IMR-90 (cell line): ENCODE data around the gene CCNK. TPM values are rescaled to one million over a fixed set of nuclear protein-coding genes. Genes with fewer than 3 reads are reported as not detected.

ENCODE experiments used
- ATAC-seq: fragments of 200-7000 bp; cut with Tn5 transposase; 2 replicates; pipeline ENCODE4 v1.9.1; 2020; ENCODE audit warnings: low read depth, mild to moderate bottlenecking, moderate library complexity
- BruUV-seq: library from RNA; stranded (reverse); fragments of 400-500 nt; replicated peaks from 2 replicates; lab custom pipeline; 2021; lab: Mats Ljungman, UMichigan
- CTCF ChIA-PET: fragments of 300-600 bp; formaldehyde crosslinking; extraction: SDS; loops from one replicate; lab custom pipeline; 2021; ENCODE audit warnings: antibody characterized with exemption; lab: Yijun Ruan, JAX
- POLR2A ChIA-PET: fragments of 300-600 bp; sonication (Branson Sonifier 250); formaldehyde crosslinking; loops from one replicate; lab custom pipeline; 2022; ENCODE audit warnings: antibody characterized with exemption; ENCODE audit not compliant: unreplicated experiment; lab: Charles Lee
- DNase-seq: peaks from one replicate; pipeline ENCODE4 v3.0.0; 2013
- H2AFZ ChIP-seq: replicated peaks from 2 replicates; pipeline ENCODE3; 2013; ENCODE audit warnings: low read length, mild to moderate bottlenecking; ENCODE audit not compliant: poor library complexity
- H2AK5ac ChIP-seq: 2 replicates; pipeline ENCODE4 v1.6.1; 2013; ENCODE audit warnings: low read depth, low read length, inconsistent platforms
- H2AK9ac ChIP-seq: replicated peaks from 2 replicates; pipeline ENCODE3; 2013; ENCODE audit warnings: mild to moderate bottlenecking, low read depth, low read length, moderate library complexity; ENCODE audit not compliant: poor library complexity
- H2BK120ac ChIP-seq: 2 replicates; pipeline ENCODE4 v1.6.1; 2013; ENCODE audit warnings: low read depth, low read length, inconsistent platforms
- H2BK15ac ChIP-seq: 3 replicates; pipeline ENCODE4 v1.6.1; 2013; ENCODE audit warnings: low read depth, low read length, inconsistent platforms
- H2BK20ac ChIP-seq: 2 replicates; pipeline ENCODE4 v1.6.1; 2013; ENCODE audit warnings: low read depth, mild to moderate bottlenecking, inconsistent platforms, low read length, moderate library complexity
- H2BK5ac ChIP-seq: 2 replicates; pipeline ENCODE4 v1.6.1; 2013; ENCODE audit warnings: mild to moderate bottlenecking, low read depth, low read length, inconsistent platforms; ENCODE audit not compliant: poor library complexity, severe bottlenecking
- H3K14ac ChIP-seq: replicated peaks from 2 replicates; pipeline ENCODE4 v1.6.1; 2013; ENCODE audit warnings: low read depth, low read length, inconsistent platforms
- H3K18ac ChIP-seq: 2 replicates; pipeline ENCODE4 v1.6.1; 2013; ENCODE audit warnings: low read depth, low read length, control low read depth
- H3K23ac ChIP-seq: 2 replicates; pipeline ENCODE4 v1.6.1; 2013; ENCODE audit warnings: low read depth, low read length, inconsistent platforms
- H3K27ac ChIP-seq: 2 replicates; pipeline ENCODE4 v1.5.1; 2013; ENCODE audit warnings: mild to moderate bottlenecking, control low read depth, low read length; ENCODE audit not compliant: insufficient read depth
- H3K27me3 ChIP-seq: 2 replicates; pipeline ENCODE4 v1.6.1; 2013; ENCODE audit warnings: low read length; ENCODE audit not compliant: control insufficient read depth, insufficient read depth
- H3K36me3 ChIP-seq: 2 replicates; pipeline ENCODE4 v1.6.1; 2013; ENCODE audit warnings: low read length, mixed read lengths; ENCODE audit not compliant: control insufficient read depth, insufficient read depth
- H3K4ac ChIP-seq: 2 replicates; pipeline ENCODE4 v1.6.1; 2013; ENCODE audit warnings: low read depth, low read length, inconsistent platforms
- H3K4me1 ChIP-seq: 2 replicates; pipeline ENCODE4 v1.6.1; 2013; ENCODE audit warnings: low read length, mixed read lengths; ENCODE audit not compliant: control insufficient read depth, insufficient read depth
- H3K4me2 ChIP-seq: 2 replicates; pipeline ENCODE4 v1.6.1; 2013; ENCODE audit warnings: low read depth, mild to moderate bottlenecking, control low read depth, low read length, moderate library complexity
- H3K4me3 ChIP-seq: 2 replicates; pipeline ENCODE4 v1.5.1; 2013; ENCODE audit warnings: low read depth, mild to moderate bottlenecking, control low read depth, low read length, moderate library complexity; ENCODE audit not compliant: insufficient read depth
- H3K56ac ChIP-seq: 2 replicates; pipeline ENCODE4 v1.6.1; 2013; ENCODE audit warnings: low read length, inconsistent platforms; ENCODE audit not compliant: insufficient read depth; ENCODE audit errors: extremely low read depth
- H3K79me1 ChIP-seq, 2 experiments: 2 replicates each; pipeline ENCODE4 v1.6.1; 2013; ENCODE audit warnings: low read length in 2 of 2, inconsistent platforms in 1 of 2, low read depth in 1 of 2
- H3K9ac ChIP-seq: 2 replicates; pipeline ENCODE4 v1.6.1; 2013; ENCODE audit warnings: low read depth, low read length, control low read depth
- H3K9me1 ChIP-seq: 2 replicates; pipeline ENCODE4 v1.6.1; 2013; ENCODE audit warnings: low read length, inconsistent platforms; ENCODE audit not compliant: insufficient read depth
- H3K9me3 ChIP-seq: 2 replicates; pipeline ENCODE4 v1.6.1; 2013; ENCODE audit warnings: low read length; ENCODE audit not compliant: control insufficient read depth, insufficient read depth
- H4K20me1 ChIP-seq: 2 replicates; pipeline ENCODE4 v1.6.1; 2013; ENCODE audit warnings: low read length, inconsistent platforms; ENCODE audit not compliant: insufficient read depth
- H4K5ac ChIP-seq: 2 replicates; pipeline ENCODE4 v1.6.1; 2013; ENCODE audit warnings: mild to moderate bottlenecking, low read depth, low read length, control low read depth
- H4K8ac ChIP-seq, 2 experiments: 2 replicates each; pipeline ENCODE4 v1.6.1; 2013; ENCODE audit warnings: low read depth in 2 of 2, low read length in 2 of 2, control low read depth in 1 of 2, inconsistent platforms in 1 of 2
- H4K91ac ChIP-seq: 2 replicates; pipeline ENCODE4 v1.6.1; 2013; ENCODE audit warnings: low read depth, low read length, inconsistent platforms; ENCODE audit not compliant: insufficient read depth
- CEBPB ChIP-seq: IDR thresholded peaks from 2 replicates; pipeline ENCODE4 v1.6.1; 2012; ENCODE audit warnings: low read depth, low read length, improper control_type of control experiment
- CHD1 ChIP-seq: IDR thresholded peaks from 2 replicates; pipeline ENCODE4 v1.6.1; 2012; ENCODE audit warnings: low read depth, low read length, improper control_type of control experiment
- MAFK ChIP-seq: IDR thresholded peaks from 2 replicates; pipeline ENCODE4 v1.6.1; 2012; ENCODE audit warnings: low read depth, low read length, improper control_type of control experiment
- MAZ ChIP-seq: IDR thresholded peaks from 2 replicates; pipeline ENCODE4 v1.6.1; 2012; ENCODE audit warnings: low read depth, mild to moderate bottlenecking, low read length, improper control_type of control experiment, moderate library complexity, borderline replicate concordance
- NFE2L2 ChIP-seq: fragments of 150-350 bp; IDR thresholded peaks from 2 replicates; pipeline ENCODE4 v1.6.1; 2016; ENCODE audit warnings: low read depth, mild to moderate bottlenecking, low read length
- RAD21 ChIP-seq: IDR thresholded peaks from 2 replicates; pipeline ENCODE4 v1.6.1; 2012; ENCODE audit warnings: low read length, improper control_type of control experiment
- RCOR1 ChIP-seq: IDR thresholded peaks from 2 replicates; pipeline ENCODE4 v1.6.1; 2012; ENCODE audit warnings: mild to moderate bottlenecking, low read length, improper control_type of control experiment; ENCODE audit not compliant: insufficient replicate concordance
- RFX5 ChIP-seq: IDR thresholded peaks from 2 replicates; pipeline ENCODE4 v1.8.0; 2012; ENCODE audit warnings: low read depth, mild to moderate bottlenecking, low read length, moderate library complexity
- SMC3 ChIP-seq: fragments of 150-350 bp; IDR thresholded peaks from 2 replicates; pipeline ENCODE4 v1.6.1; 2016; ENCODE audit warnings: low read depth, mild to moderate bottlenecking, antibody characterized with exemption, low read length, moderate library complexity
- WGBS, 2 experiments: methylation state at CpG; one replicate each; pipeline versions ENCODE4 v1.1.5 to v1.1.7; 2013; ENCODE audit warnings: missing lambda C conversion rate in 2 of 2; ENCODE audit not compliant: insufficient read length in 1 of 2; ENCODE audit errors: extremely low coverage in 2 of 2; 5-methylcytosine and 5-hydroxymethylcytosine counted together
- dilution Hi-C: fragments of 300-500 bp; cut with HindIII; formaldehyde crosslinking; loops from one replicate; pipeline ENCODE4 v1.14.3; 2018; ENCODE audit warnings: low sequenced_read_pairs; ENCODE audit not compliant: unreplicated experiment
- in situ Hi-C: fragments of 300-500 bp; cut with MboI; formaldehyde crosslinking; loops from 3 replicates; pipeline ENCODE4 v1.14.3; 2019; ENCODE audit warnings: low sequenced_read_pairs, inconsistent platforms, mixed read lengths
- intact Hi-C: fragments of 100-400 bp; cut with micrococcal nuclease; formaldehyde crosslinking; loops from 2 replicates; pipeline ENCODE4 v1.10.0; 2022
- polyA plus RNA-seq, 3 experiments: library from polyadenylated mRNA; depleted of rRNA; stranded (reverse); fragments of >200 nt; gene quantifications; 2 replicates each; pipeline ENCODE4 v1.2.3, GENCODE V29; 2012; ENCODE audit warnings: low replicate concordance in 1 of 3
- total RNA-seq: library from RNA; depleted of rRNA; stranded (reverse); fragments of >200 nt; gene quantifications from 2 replicates; pipeline ENCODE4 v1.2.3, GENCODE V29; 2012
- TF ChIP-seq, protein P1 (sequence below): conservative IDR thresholded peaks from 2 replicates; pipeline ENCODE4 v1.5.1; 2012; ENCODE audit warnings: mild to moderate bottlenecking, low read depth, low read length, improper control_type of control experiment
- TF ChIP-seq, protein P2 (sequence below): fragments of 150-350 bp; IDR thresholded peaks from 2 replicates; pipeline ENCODE4 v1.6.1; 2016; ENCODE audit warnings: low read depth, mild to moderate bottlenecking, low read length, moderate library complexity, borderline replicate concordance
- TF ChIP-seq, protein P3 (sequence below): fragments of 150-350 bp; IDR thresholded peaks from 2 replicates; pipeline ENCODE4 v1.6.1; 2017; ENCODE audit warnings: mild to moderate bottlenecking, antibody characterized with exemption, low read length, low read depth

Gene CCNK
- total and polyA plus RNA-seq, 2 of the 4 experiments (the other 2 are of a cell fraction): 18.8 to 38.3 TPM

GRCh38 chr14:99523704-99524055 lies 42.5 kb downstream of the CCNK start:
- H3K27ac ChIP-seq: peak overlapping the region; percentile 76
- peak overlapping the region; percentile 14 for H4K5ac ChIP-seq
- BruUV-seq: no TSS peak
- H3K9ac ChIP-seq: no peak overlapping the region
- no peaks in the 10 kb centered on the region; the same call in 1 of the 2 replicates for H3K36me3 ChIP-seq
- H4K8ac ChIP-seq: peak overlapping the region; percentile 63 to 89; a peak in 2 of 4 replicates
- ChIA-PET POLR2A (no interaction called here), CTCF (interaction anchor here (0.9 to 1.1 kb wide), 3 partner anchors 13 to 67 kb away, joined by 3 to 6 read pairs (median 3); no protein-coding TSS in a partner anchor)
- peaks cover 10% of the 10 kb centered on the region for H3K9me1 ChIP-seq
- peaks cover 23% of the 10 kb centered on the region for H4K20me1 ChIP-seq
- peak overlapping the region; percentile 62; the same call in 1 of the 2 replicates for H3K14ac ChIP-seq
- intact Hi-C loops (loop anchor here (5.0 kb wide), 1 partner anchor 159 kb away; the partner anchor contains the start of gene CYP46A1), in situ Hi-C loops (loop anchor here (5.0 to 10.0 kb wide), 2 partner anchors 99 to 381 kb away; no protein-coding TSS in a partner anchor), dilution Hi-C loops (no loop called here)
- H4K91ac ChIP-seq: peak overlapping the region; percentile 91
- H2AK5ac ChIP-seq: peak overlapping the region; percentile 60; the same call in 1 of the 2 replicates
- H3K4me3 ChIP-seq: no peak overlapping the region
- peak overlapping the region; percentile 65; the same call in 1 of the 2 replicates for H3K23ac ChIP-seq
- peak overlapping the region; percentile 81 for H2AFZ ChIP-seq
- peak overlapping the region; percentile 78 for H3K4ac ChIP-seq
- peaks cover 34% of the 10 kb centered on the region for H3K4me1 ChIP-seq
- 0 out of 3 replicates have a peak overlapping the region, but pooled peaks have one; percentile 38 for H2BK15ac ChIP-seq
- no peak for ATAC-seq
- WGBS, 2 experiments: no CpG with 5 or more reads among the region's 5 CpGs
- TF ChIP-seq CEBPB (no peak), CHD1 (no peak), MAZ (no peak), RCOR1 (no peak), RFX5 (no peak), RAD21 (no peak), NFE2L2 (no peak), SMC3 (no peak), MAFK (no peak)
- TF ChIP-seq, protein P1, sequence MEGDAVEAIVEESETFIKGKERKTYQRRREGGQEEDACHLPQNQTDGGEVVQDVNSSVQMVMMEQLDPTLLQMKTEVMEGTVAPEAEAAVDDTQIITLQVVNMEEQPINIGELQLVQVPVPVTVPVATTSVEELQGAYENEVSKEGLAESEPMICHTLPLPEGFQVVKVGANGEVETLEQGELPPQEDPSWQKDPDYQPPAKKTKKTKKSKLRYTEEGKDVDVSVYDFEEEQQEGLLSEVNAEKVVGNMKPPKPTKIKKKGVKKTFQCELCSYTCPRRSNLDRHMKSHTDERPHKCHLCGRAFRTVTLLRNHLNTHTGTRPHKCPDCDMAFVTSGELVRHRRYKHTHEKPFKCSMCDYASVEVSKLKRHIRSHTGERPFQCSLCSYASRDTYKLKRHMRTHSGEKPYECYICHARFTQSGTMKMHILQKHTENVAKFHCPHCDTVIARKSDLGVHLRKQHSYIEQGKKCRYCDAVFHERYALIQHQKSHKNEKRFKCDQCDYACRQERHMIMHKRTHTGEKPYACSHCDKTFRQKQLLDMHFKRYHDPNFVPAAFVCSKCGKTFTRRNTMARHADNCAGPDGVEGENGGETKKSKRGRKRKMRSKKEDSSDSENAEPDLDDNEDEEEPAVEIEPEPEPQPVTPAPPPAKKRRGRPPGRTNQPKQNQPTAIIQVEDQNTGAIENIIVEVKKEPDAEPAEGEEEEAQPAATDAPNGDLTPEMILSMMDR: no peak
- TF ChIP-seq, protein P2, sequence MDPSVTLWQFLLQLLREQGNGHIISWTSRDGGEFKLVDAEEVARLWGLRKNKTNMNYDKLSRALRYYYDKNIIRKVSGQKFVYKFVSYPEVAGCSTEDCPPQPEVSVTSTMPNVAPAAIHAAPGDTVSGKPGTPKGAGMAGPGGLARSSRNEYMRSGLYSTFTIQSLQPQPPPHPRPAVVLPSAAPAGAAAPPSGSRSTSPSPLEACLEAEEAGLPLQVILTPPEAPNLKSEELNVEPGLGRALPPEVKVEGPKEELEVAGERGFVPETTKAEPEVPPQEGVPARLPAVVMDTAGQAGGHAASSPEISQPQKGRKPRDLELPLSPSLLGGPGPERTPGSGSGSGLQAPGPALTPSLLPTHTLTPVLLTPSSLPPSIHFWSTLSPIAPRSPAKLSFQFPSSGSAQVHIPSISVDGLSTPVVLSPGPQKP: no peak
- TF ChIP-seq, protein P3, sequence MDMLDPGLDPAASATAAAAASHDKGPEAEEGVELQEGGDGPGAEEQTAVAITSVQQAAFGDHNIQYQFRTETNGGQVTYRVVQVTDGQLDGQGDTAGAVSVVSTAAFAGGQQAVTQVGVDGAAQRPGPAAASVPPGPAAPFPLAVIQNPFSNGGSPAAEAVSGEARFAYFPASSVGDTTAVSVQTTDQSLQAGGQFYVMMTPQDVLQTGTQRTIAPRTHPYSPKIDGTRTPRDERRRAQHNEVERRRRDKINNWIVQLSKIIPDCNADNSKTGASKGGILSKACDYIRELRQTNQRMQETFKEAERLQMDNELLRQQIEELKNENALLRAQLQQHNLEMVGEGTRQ: no peak
- H3K4me2 ChIP-seq: peak overlapping the region; percentile 25; the same call in 1 of the 2 replicates
- H3K27me3 ChIP-seq: no peaks in the 10 kb centered on the region
- peak overlapping the region; percentile 80 for H2BK5ac ChIP-seq
- H3K79me1 ChIP-seq: peaks cover 22 to 78% of the 10 kb centered on the region in 2 experiments
- no peak overlapping the region for H3K56ac ChIP-seq
- H2AK9ac ChIP-seq: peak overlapping the region; percentile 97
- H2BK120ac ChIP-seq: peak overlapping the region; percentile 80
- peak overlapping the region; percentile 39; the same call in 1 of the 2 replicates for H3K18ac ChIP-seq
- H3K9me3 ChIP-seq: no peaks in the 10 kb centered on the region
- peak overlapping the region; percentile 32; the same call in 1 of the 2 replicates for H2BK20ac ChIP-seq
- no peak for DNase-seq
